NT2/D1 (cell line): ENCODE data around the gene ABCG2.

Experiments used
- DNase-seq: peaks from one replicate; pipeline ENCODE4 v3.0.0-alpha.2; 2011; ENCODE audit warnings: low read depth, low spot score
- H3K27me3 ChIP-seq: 2 replicates; pipeline ENCODE4 v1.6.0; 2011; ENCODE audit warnings: mild to moderate bottlenecking; ENCODE audit not compliant: insufficient read length, insufficient read depth
- H3K36me3 ChIP-seq: 2 replicates; pipeline ENCODE4 v1.6.1; 2011; ENCODE audit warnings: mild to moderate bottlenecking, low read length, mixed read lengths; ENCODE audit not compliant: insufficient read depth, insufficient read length
- H3K4me1 ChIP-seq: 2 replicates; pipeline ENCODE4 v1.5.1; 2011; ENCODE audit not compliant: insufficient read depth, insufficient read length
- H3K4me3 ChIP-seq: 2 replicates; pipeline ENCODE4 v1.5.1; 2011; ENCODE audit warnings: low read depth; ENCODE audit not compliant: insufficient read length
- H3K9ac ChIP-seq: 2 replicates; pipeline ENCODE4 v1.6.0; 2011; ENCODE audit warnings: low read depth; ENCODE audit not compliant: insufficient read length
- H3K9me3 ChIP-seq: 2 replicates; pipeline ENCODE4 v1.5.1; 2011; ENCODE audit warnings: mild to moderate bottlenecking, low read length; ENCODE audit not compliant: insufficient read depth
- SUZ12 ChIP-seq: IDR thresholded peaks from 2 replicates; pipeline ENCODE4 v1.6.1; 2011; ENCODE audit not compliant: insufficient read length, insufficient read depth; ENCODE audit errors: extremely low read depth
- YY1 ChIP-seq: IDR thresholded peaks from 2 replicates; pipeline ENCODE4 v1.6.1; 2011; ENCODE audit not compliant: insufficient read length, insufficient read depth
- ZNF274 ChIP-seq: IDR thresholded peaks from 2 replicates; pipeline ENCODE4 v1.6.1; 2011; ENCODE audit warnings: mild to moderate bottlenecking, low read depth, low read length

Gene ABCG2

GRCh38 chr4:88104902-88105610 is 53.4 kb downstream of the ABCG2 start:
- TF ChIP-seq SUZ12 (no peak), YY1 (no peak), ZNF274 (no peak)
- H3K4me1 ChIP-seq, result no peaks in the 10 kb centered on the region
- no peak for DNase-seq
- no peak overlapping the region for H3K4me3 ChIP-seq
- no peaks in the 10 kb centered on the region for H3K36me3 ChIP-seq
- H3K9me3 ChIP-seq, result no peaks in the 10 kb centered on the region
- no peaks in the 10 kb centered on the region for H3K27me3 ChIP-seq
- no peak overlapping the region for H3K9ac ChIP-seq

- Histone ChIP-seq H3K9ac (no peak overlapping the region), H3K4me3 (no peak overlapping the region), H3K4me1 (no peaks in the 10 kb centered on the region), H3K36me3 (peaks cover 3% of the 10 kb centered on the region), H3K9me3 (no peaks in the 10 kb centered on the region), H3K27me3 (no peaks in the 10 kb centered on the region)
- DNase-seq, result no peak
- TF ChIP-seq YY1 (no peak), SUZ12 (no peak), ZNF274 (no peak)
Measured at GRCh38 chr4:88102026-88102425, 56.4 kb downstream of the ABCG2 start.

- no peak overlapping the region for H3K9ac ChIP-seq
Measured at GRCh38 chr4:88101165-88101564, 57.3 kb downstream of the ABCG2 start.

GRCh38 chr4:88098993-88099752 is 59.3 kb downstream of the ABCG2 start:
- Histone ChIP-seq H3K4me3 (no peak overlapping the region), H3K27me3 (no peaks in the 10 kb centered on the region), H3K9ac (no peak overlapping the region), H3K4me1 (no peaks in the 10 kb centered on the region), H3K36me3 (peaks cover 5% of the 10 kb centered on the region), H3K9me3 (no peaks in the 10 kb centered on the region)
- DNase-seq, result no peak
- TF ChIP-seq ZNF274, result no peak
- TF ChIP-seq YY1, result no peak
- TF ChIP-seq SUZ12, result no peak

More at GRCh38 chr4:88101165-88101564, 57.3 kb downstream of the ABCG2 start:
- Histone ChIP-seq H3K4me3 (no peak overlapping the region), H3K36me3 (peaks cover 3% of the 10 kb centered on the region), H3K27me3 (no peaks in the 10 kb centered on the region), H3K4me1 (no peaks in the 10 kb centered on the region), H3K9me3 (no peaks in the 10 kb centered on the region)
- no peak for DNase-seq
- TF ChIP-seq ZNF274 (no peak), YY1 (no peak), SUZ12 (no peak)

- H3K4me3 ChIP-seq, result no peak overlapping the region
- H3K9me3 ChIP-seq, result no peaks in the 10 kb centered on the region
- TF ChIP-seq SUZ12 (no peak), YY1 (no peak), ZNF274 (no peak)
- H3K27me3 ChIP-seq, result no peaks in the 10 kb centered on the region
- DNase-seq, result no peak
- H3K36me3 ChIP-seq, result peaks cover 5% of the 10 kb centered on the region
- no peak overlapping the region for H3K9ac ChIP-seq
- no peaks in the 10 kb centered on the region for H3K4me1 ChIP-seq
Measured at GRCh38 chr4:88097781-88098180, 60.7 kb downstream of the ABCG2 start.

- DNase-seq, result no peak
- no peak for TF ChIP-seq SUZ12
- TF ChIP-seq ZNF274, result no peak
- TF ChIP-seq YY1, result no peak
- peaks cover 5% of the 10 kb centered on the region for H3K36me3 ChIP-seq
- H3K27me3 ChIP-seq, result no peaks in the 10 kb centered on the region
- no peak overlapping the region for H3K4me3 ChIP-seq
- H3K9ac ChIP-seq, result no peak overlapping the region
- H3K4me1 ChIP-seq, result no peaks in the 10 kb centered on the region
- no peaks in the 10 kb centered on the region for H3K9me3 ChIP-seq
Measured at GRCh38 chr4:88097301-88097700, 61.1 kb downstream of the ABCG2 start.

- Histone ChIP-seq H3K9me3 (no peaks in the 10 kb centered on the region), H3K9ac (no peak overlapping the region), H3K4me3 (no peak overlapping the region), H3K4me1 (no peaks in the 10 kb centered on the region), H3K36me3 (peaks cover 5% of the 10 kb centered on the region), H3K27me3 (no peaks in the 10 kb centered on the region)
- no peak for DNase-seq
- no peak for TF ChIP-seq YY1
- no peak for TF ChIP-seq ZNF274
- TF ChIP-seq SUZ12, result no peak
Measured at GRCh38 chr4:88093874-88094273, 64.6 kb downstream of the ABCG2 start.
